Stimulated activated CD4-positive, alpha-beta T cell treated with anti-CD3 and anti-CD28 coated beads, Interleukin-12 subunit alpha, Interleukin-12 subunit beta, amount 100 ng/mL, for 24 hours (primary cell): ENCODE results near the gene POLR2J.
A peak's percentile ranks its signal among the peaks of the same experiment; 100 is the strongest.
"Not testable (repeated sequence)": the region's sequence is repeated elsewhere in the genome, so short reads cannot be mapped to it uniquely, and the experiment has no call there.

Source experiments
- DNase-seq, 2 experiments: peaks; one replicate each; pipeline ENCODE4 v3.0.0-alpha.2; 2020; ENCODE audit warnings: low read depth in 2 of 2

The POLR2J gene

DNA sequence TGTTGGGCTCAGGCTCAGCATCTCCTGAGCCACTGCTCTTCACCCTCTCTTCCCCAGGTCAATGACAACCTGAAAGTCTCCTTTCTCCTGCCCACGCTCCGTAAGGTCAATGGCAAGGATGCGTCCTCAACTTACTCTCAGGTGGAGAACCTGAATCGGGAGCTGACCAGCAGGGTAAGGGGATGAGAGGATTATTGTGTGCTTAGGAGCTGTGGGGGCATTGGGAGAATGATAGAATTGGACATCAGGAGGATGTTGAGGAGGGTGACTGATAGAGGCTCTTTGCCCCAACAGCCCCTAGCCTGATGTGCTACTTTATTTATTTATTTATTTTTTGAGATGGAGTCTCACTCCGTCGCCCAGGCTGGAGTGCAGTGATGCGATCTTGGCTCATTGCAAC lies 12.6 kb downstream of the POLR2J start:
- DNase-seq, result no peak

DNA sequence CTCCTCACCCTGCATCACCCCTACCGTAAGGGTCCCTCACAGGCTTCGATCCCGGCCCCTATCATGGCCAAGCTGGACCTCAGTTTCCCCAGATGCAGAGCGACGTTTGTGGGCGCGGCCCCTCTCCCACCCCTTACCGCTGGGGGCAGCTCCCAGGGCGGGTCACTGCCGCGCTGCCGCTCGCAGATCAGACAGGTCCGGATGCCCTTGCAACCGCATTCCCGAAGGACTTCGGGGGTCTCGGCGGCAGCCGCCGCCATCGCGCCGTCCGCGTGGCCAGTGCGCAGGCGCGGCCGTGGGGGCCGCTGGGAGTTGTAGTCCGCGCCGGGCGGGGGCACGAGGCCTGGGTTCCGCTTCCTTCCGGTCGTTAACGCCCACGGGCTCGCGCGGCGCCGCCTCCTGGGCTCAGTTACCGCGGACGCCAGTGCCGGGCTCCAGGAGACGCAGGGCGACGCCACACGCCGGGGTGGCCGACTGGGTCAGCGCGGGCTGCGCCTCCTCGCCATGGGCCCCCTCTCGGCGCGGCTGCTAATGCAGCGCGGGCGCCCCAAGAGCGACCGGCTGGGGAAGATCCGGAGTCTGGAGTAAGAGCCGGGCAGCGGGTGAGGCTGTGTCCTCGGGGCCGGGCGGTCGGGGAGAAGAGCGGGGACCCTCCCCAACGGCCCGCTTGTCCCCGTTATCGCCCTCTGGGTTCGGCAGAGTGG lies 14.0 kb downstream of the POLR2J start, which contains the start of the genes ALKBH4 and LRWD1:
Gene ALKBH4, minus strand, starts transcription at position 287 of the 704 bp plus-strand sequence. Its CDS starts 27 bp downstream, at position 260.
Gene LRWD1, plus strand, starts transcription at position 408 of the 704 bp plus-strand sequence. Its CDS starts 97 bp downstream, at position 505.
- DNase-seq, result peak; percentile 92 to 95

DNA sequence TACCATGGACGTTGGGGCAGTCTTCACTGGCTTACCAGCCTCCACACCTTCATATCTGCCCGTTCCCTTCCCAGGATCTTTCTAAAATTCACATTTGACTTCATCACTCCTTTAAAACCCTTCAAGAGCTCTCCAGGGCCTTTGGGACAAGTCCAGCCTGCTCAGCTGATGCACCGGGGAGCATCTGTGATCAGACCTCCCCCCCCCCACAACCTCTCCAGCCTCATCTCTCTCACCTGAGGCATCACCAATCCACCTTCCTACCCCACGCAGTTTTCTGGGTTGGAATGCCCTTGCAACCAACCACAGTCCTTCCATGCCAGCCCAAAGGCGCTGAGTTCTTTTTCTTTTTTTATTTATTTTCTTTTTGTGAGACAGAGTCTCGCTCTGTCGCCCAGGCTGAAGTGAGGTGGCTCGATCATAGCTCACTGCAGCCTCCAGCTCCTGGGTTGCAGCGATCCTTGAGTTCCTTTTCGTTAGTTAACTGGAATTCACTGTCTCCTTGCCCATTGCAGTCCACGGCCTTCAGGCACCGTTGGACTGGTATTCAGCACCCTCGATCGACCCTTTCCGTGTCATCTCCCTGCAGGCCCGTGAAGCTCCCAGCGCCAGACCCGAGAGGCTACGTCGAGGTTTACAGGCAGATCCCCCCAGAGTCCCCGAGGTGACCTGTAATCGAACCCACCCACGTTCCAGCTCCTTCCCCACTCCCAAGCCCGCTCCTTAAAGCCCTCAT lies 14.7 kb downstream of the POLR2J start:
- DNase-seq, result no peak

DNA sequence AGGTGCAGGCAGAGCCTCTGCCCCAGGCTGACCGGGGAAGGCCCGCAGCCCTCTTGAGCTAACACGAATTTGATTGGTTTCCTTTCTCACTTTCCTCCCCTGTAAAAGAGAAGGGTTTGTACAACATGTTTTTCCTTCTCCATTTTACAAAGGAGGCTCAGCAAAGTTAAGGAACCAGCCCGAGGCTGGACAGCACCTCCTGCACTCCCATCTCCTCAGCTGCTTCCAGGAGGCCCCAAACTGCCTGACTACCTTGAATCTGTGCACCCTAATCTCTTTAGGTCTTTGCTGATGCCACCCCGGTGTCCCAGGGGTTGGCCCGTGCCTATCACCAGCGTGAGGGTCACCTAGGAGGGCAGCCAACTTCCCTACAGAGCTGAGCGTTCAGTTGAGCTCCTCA lies 18.3 kb downstream of the POLR2J start:
- no peak for DNase-seq

- no peak for DNase-seq
Measured at GRCh38 chr7:102459221-102459844, 19.4 kb downstream of the POLR2J start.

- DNase-seq, result no peak
Measured at GRCh38 chr7:102457352-102457924, 21.3 kb downstream of the POLR2J start.

DNA sequence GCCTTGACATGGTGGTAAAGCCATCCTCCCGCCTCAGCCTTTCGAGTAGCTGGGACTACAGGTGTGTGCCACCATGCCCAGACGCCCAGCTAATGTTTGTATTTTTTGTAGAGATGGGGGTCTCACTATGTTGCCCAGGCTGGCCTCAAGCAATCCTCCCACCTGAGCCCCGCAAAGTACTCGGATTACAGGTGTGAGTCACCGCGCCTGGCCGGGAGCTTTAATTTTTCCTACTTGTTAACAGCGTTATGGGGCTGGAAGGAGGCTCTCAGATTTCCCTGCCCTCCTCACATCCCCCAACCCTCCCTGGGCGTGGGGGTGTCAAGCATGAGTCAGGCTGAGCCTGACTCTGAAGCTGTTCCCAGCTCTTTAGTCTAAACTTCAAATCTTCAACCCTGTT lies 22.4 kb downstream of the POLR2J start:
- DNase-seq, result no peak

GRCh38 chr7:102455596-102455995 lies 23.1 kb downstream of the POLR2J start:
- no peak for DNase-seq

DNA sequence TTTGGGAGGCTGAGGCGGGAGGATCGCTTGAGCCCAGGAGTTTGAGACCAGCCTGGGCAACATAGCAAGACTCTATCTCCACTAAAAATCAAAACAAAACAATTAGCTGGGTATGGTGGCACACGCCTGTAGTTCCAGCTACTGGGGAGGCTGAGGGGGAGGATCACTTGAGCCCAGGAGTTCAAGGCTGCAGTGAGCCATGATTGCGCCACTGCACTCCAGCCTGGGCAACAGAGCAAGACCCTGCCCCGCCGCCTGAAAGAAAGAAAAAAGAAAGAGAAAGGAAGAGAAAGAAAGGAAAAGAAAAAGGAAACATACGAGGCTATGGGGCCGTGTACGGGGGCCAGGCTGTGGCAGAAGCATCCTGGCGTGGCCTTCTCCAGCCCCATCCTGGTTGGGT lies 23.8 kb downstream of the POLR2J start:
- DNase-seq, result not testable (repeated sequence)

GRCh38 chr7:102454468-102454867 lies 24.3 kb downstream of the POLR2J start:
- no peak for DNase-seq

- DNase-seq, result no peak
Measured at GRCh38 chr7:102453319-102453718, 25.4 kb downstream of the POLR2J start.

DNA sequence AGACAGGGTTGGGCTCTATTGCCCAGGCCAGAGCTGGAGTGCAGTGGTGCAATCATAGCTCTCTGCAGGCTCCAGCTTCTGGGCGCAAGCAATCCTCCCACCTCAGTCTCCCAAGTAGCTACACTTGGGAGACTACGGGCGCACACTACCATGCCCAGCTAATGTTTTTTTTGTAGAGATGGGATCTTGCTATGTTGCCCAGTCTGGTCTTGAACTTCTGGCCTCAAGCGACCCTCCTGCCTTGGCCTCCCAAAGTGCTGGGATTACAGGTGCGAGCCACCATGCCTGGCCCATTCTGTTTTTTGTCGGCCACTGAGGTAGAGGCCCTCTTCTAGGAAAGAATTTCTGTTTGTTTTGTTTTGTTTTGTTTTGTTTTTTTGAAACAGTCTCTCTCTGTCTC lies 26.3 kb downstream of the POLR2J start:
- DNase-seq, result no peak

GRCh38 chr7:102451371-102452054 lies 27.2 kb downstream of the POLR2J start:
- no peak for DNase-seq

DNA sequence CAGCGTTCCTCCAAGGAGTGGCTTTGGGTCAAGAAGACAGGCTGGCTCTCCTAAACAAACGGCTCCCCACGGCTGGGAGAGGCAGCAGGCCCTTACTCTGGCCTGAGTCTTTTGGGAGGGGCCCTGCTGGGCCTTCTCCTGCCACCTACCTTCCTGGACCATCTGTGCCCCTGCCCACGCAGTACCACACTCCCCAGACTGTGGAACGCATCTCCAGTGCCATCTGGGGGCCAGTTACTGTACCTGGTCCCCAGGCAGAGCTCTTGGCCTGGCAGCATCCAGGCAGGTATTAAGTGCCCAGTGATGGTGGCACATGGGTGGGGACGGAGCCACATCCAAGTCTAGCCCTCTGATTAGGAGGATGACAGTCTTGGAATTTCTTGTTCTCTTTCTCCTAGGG lies 28.5 kb downstream of the POLR2J start:
- peak in 1 of 2 experiments; percentile 22 for DNase-seq

DNA sequence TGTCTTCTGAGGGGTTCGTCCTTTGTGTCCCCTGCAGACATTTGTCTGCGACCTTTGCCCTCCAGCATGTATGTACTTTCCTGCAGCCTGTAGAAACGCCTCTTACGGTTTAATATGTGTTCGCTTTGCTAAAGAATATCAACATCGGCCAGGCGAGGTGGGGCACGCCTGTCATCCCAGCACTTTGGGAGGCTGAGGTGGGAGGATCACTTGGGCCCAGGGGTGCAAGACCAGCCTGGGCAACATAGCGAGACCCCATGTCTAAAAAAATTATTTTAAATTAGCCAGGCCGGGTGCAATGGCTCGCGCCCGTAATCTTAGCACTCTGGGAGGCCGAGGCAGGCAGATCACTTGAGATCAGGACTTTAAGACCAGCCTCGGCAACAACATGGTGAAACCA lies 29.6 kb downstream of the POLR2J start:
- no peak for DNase-seq

GRCh38 chr7:102447311-102447710 lies 31.4 kb downstream of the POLR2J start:
- no peak for DNase-seq

DNA sequence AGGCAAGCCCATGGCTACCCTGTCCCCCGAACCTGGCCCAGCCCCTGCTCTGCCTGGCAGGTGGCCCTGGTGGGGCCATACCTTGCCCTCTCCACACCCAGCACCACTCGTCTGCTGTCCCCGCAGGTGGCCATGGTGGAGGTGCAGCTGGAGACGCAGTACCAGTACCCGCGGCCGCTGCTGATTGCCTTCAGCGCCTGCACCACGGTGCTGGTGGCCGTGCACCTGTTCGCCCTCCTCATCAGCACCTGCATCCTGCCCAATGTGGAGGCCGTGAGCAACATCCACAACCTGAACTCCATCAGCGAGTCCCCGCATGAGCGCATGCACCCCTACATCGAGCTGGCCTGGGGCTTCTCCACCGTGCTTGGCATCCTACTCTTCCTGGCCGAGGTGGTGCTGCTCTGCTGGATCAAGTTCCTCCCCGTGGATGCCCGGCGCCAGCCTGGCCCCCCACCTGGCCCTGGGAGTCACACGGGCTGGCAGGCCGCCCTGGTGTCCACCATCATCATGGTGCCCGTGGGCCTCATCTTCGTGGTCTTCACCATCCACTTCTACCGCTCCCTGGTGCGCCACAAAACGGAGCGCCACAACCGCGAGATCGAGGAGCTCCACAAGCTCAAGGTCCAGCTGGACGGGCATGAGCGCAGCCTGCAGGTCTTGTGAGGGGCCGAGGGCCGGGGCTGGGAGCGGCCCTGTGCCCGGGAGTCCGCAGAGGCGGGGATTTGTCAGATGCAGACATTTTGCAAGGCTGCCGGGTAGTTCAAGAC lies 32.1 kb downstream of the POLR2J start:
- DNase-seq, result no peak

DNA sequence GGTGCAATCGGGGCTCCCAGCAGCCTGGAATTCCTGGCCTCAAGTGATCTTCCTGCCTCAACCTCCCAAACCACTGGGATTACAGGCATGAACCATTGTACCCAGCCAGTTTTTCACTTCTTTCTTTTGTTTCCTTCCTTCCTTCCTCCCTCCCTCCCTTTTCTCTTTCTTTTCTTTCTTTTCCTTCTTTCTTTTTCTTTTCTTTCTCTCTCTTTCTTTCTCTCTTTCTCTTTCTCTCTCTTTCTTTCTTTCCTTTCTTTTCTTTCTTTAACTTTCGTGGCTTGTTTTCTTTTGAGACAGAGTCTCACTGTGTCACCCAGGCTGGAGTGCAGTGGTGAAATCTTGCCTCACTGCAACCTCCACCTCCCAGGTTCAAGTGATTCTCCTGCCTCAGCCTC lies 33.0 kb downstream of the POLR2J start:
- DNase-seq, result no peak

DNA sequence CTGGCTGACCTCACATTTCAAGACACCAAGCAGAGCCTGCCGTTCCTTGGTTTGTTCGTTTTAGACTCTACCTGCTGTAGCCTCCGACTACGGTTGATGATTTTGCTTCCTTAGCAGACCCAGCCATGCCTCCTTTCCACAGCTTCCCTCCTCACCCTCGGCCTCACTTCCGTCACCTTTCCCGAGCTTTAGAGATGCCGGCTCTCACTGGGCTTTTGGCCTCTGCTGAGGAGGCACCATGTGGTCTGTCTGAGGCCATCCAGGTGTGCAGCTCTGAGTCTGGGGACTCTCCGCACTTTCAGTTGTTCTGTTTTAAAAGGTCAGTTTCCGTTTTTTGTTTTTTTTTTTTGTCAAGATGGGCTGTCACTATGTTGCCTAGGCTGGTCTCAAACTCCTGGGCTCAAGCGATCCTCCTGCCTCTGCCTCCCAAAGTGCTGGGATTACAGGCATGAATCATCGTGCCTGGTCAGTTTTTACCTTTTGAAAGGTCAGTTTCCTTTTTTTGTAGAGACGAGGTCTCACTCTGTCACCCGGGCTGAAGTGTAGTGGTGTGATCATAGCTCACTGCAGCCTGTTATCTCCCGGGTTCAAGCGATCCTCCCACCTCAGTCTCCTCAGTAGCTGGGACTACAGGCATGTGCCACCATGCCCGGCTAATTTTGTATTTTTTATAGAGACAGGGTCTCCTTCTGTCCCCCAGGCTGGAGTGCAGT lies 33.6 kb downstream of the POLR2J start:
- no peak for DNase-seq
